OCI-LY1 (cell line): ENCODE data around the gene RAB25.

Experiments
- H2AFZ ChIP-seq: fragments of 200-600 bp; sonication (generic), shearing (Covaris generic); 2 replicates; pipeline ENCODE4 v1.6.0; 2014; ENCODE audit warnings: antibody characterized with exemption, mild to moderate bottlenecking, low read length
- H3F3A ChIP-seq: fragments of 200-600 bp; sonication (generic), shearing (Covaris generic); 2 replicates; pipeline ENCODE4 v1.6.0; 2014; ENCODE audit warnings: mild to moderate bottlenecking, antibody characterized with exemption, low read length, moderate library complexity; ENCODE audit not compliant: insufficient read depth
- H3K27ac ChIP-seq: fragments of 200-600 bp; sonication (generic); 2 replicates; pipeline ENCODE4 v1.5.1; 2014; ENCODE audit warnings: low read length, mixed run types, mild to moderate bottlenecking, low read depth; ENCODE audit not compliant: poor library complexity, severe bottlenecking
- H3K27me3 ChIP-seq: fragments of 200-600 bp; sonication (generic); 2 replicates; pipeline ENCODE4 v1.6.0; 2014; ENCODE audit warnings: antibody characterized with exemption, mild to moderate bottlenecking, low read length, moderate library complexity; ENCODE audit not compliant: insufficient read depth
- H3K36me3 ChIP-seq: fragments of 200-600 bp; sonication (generic); 2 replicates; pipeline ENCODE4 v1.6.1; 2014; ENCODE audit warnings: mild to moderate bottlenecking, antibody characterized with exemption, low read length, moderate library complexity, mixed read lengths; ENCODE audit not compliant: insufficient read depth
- H3K4me1 ChIP-seq: fragments of 200-600 bp; sonication (generic); 2 replicates; pipeline ENCODE4 v1.5.1; 2014; ENCODE audit warnings: mild to moderate bottlenecking, low read length, moderate library complexity; ENCODE audit not compliant: insufficient read depth, severe bottlenecking
- H3K4me2 ChIP-seq: fragments of 200-600 bp; sonication (generic), shearing (Covaris generic); 2 replicates; pipeline ENCODE4 v1.6.1; 2014; ENCODE audit warnings: low read length
- H3K4me3 ChIP-seq: fragments of 200-600 bp; sonication (generic); 2 replicates; pipeline ENCODE4 v1.5.1; 2014; ENCODE audit warnings: low read length, low read depth, mild to moderate bottlenecking, mixed read lengths; ENCODE audit not compliant: poor library complexity, severe bottlenecking
- H3K79me2 ChIP-seq: fragments of 200-600 bp; shearing (Covaris generic); 2 replicates; pipeline ENCODE4 v1.6.1; 2016; ENCODE audit warnings: mixed run types, low read length, mixed read lengths; ENCODE audit not compliant: insufficient read depth
- H3K9ac ChIP-seq: fragments of 200-600 bp; sonication (generic), shearing (Covaris generic); 2 replicates; pipeline ENCODE4 v1.6.1; 2014; ENCODE audit warnings: mild to moderate bottlenecking, low read length, mixed read lengths
- H3K9me2 ChIP-seq: fragments of 200-600 bp; sonication (generic), shearing (Covaris generic); 2 replicates; pipeline ENCODE4 v1.6.1; 2014; ENCODE audit warnings: low read depth, mild to moderate bottlenecking, low read length, mixed read lengths
- H3K9me3 ChIP-seq: fragments of 200-600 bp; shearing (Covaris generic); 2 replicates; pipeline ENCODE4 v1.6.1; 2014; ENCODE audit warnings: low read length, mixed read lengths
- H4K20me1 ChIP-seq: fragments of 200-600 bp; sonication (generic), shearing (Covaris generic); 2 replicates; pipeline ENCODE4 v1.6.0; 2016; ENCODE audit warnings: mild to moderate bottlenecking, low read length; ENCODE audit not compliant: insufficient read depth
- CTCF ChIP-seq: fragments of 200-600 bp; sonication (generic), shearing (Covaris generic); IDR thresholded peaks from 2 replicates; pipeline ENCODE4 v1.5.1; 2017; ENCODE audit warnings: mild to moderate bottlenecking, antibody characterized with exemption, low read length, moderate library complexity, mixed read lengths
- EZH2 ChIP-seq: fragments of 200-600 bp; sonication (generic), shearing (Covaris generic); IDR thresholded peaks from 2 replicates; pipeline ENCODE4 v1.8.0; 2017; ENCODE audit warnings: borderline replicate concordance, mixed run types, mild to moderate bottlenecking, antibody characterized with exemption, low read length, moderate library complexity, mixed read lengths

The RAB25 gene

GRCh38 chr1:156108057-156108456 lies 47.1 kb downstream of the RAB25 start:
- Histone ChIP-seq H3K27ac (no peak overlapping the region), H3K9me3 (no peaks in the 10 kb centered on the region), H3K4me1 (peaks cover 15% of the 10 kb centered on the region), H3F3A (peaks cover 2% of the 10 kb centered on the region; the same call in 1 of the 2 replicates), H3K9me2 (no peaks in the 10 kb centered on the region), H3K36me3 (no peaks in the 10 kb centered on the region), H3K9ac (no peak overlapping the region), H3K79me2 (no peaks in the 10 kb centered on the region), H2AFZ (no peak overlapping the region), H3K4me2 (no peak overlapping the region), H4K20me1 (no peaks in the 10 kb centered on the region), H3K4me3 (no peak overlapping the region), H3K27me3 (peaks cover 9% of the 10 kb centered on the region)
- TF ChIP-seq CTCF, result no peak
- TF ChIP-seq EZH2, result no peak

- Histone ChIP-seq H3K4me3 (no peak overlapping the region), H3K4me1 (peaks cover 15% of the 10 kb centered on the region), H4K20me1 (no peaks in the 10 kb centered on the region), H3K27me3 (peaks cover 9% of the 10 kb centered on the region), H3K4me2 (no peak overlapping the region), H3K36me3 (no peaks in the 10 kb centered on the region), H3K9ac (no peak overlapping the region), H3K79me2 (no peaks in the 10 kb centered on the region), H3K27ac (no peak overlapping the region), H2AFZ (no peak overlapping the region), H3K9me3 (no peaks in the 10 kb centered on the region), H3K9me2 (no peaks in the 10 kb centered on the region), H3F3A (peaks cover 2% of the 10 kb centered on the region; the same call in 1 of the 2 replicates)
- TF ChIP-seq CTCF (no peak), EZH2 (no peak)
Observed at GRCh38 chr1:156108664-156109241, 47.8 kb downstream of the RAB25 start.

- Histone ChIP-seq H3K27me3 (no peaks in the 10 kb centered on the region; the same call in 1 of the 2 replicates), H3K36me3 (no peaks in the 10 kb centered on the region), H3K79me2 (no peaks in the 10 kb centered on the region), H4K20me1 (no peaks in the 10 kb centered on the region), H3K4me2 (no peak overlapping the region), H3K4me1 (peaks cover 22% of the 10 kb centered on the region), H3K9me3 (no peaks in the 10 kb centered on the region), H2AFZ (no peak overlapping the region), H3K9me2 (no peaks in the 10 kb centered on the region), H3K27ac (no peak overlapping the region), H3F3A (peaks cover 2% of the 10 kb centered on the region; the same call in 1 of the 2 replicates), H3K9ac (no peak overlapping the region), H3K4me3 (no peak overlapping the region)
- TF ChIP-seq EZH2 (no peak), CTCF (no peak)
Observed at GRCh38 chr1:156110252-156110651, 49.3 kb downstream of the RAB25 start.
